Nephron (organoid): ENCODE measurements around the gene TADA2A.
"Not testable (repeated sequence)": the region's sequence is repeated elsewhere in the genome, so short reads cannot be mapped to it uniquely, and the experiment has no call there.

Source experiments
- H3K27ac Mint-ChIP-seq, 3 experiments: 2 replicates each; pipeline ENCODE4 v1.8.0; 2020; ENCODE audit warnings: mixed read lengths in 3 of 3, mild to moderate bottlenecking in 2 of 3, moderate library complexity in 1 of 3
- H3K27me3 Mint-ChIP-seq: 2 replicates; pipeline ENCODE4 v1.8.0; 2021; ENCODE audit warnings: low read depth, mild to moderate bottlenecking, moderate library complexity, mixed read lengths
- H3K36me3 Mint-ChIP-seq: 2 replicates; pipeline ENCODE4 v1.8.0; 2020; ENCODE audit warnings: low read depth, mixed read lengths
- H3K4me1 Mint-ChIP-seq: 2 replicates; pipeline ENCODE4 v1.8.0; 2020; ENCODE audit warnings: mixed read lengths
- H3K4me3 Mint-ChIP-seq, 3 experiments: 2 replicates each; pipeline ENCODE4 v1.8.0; 2020; ENCODE audit warnings: mild to moderate bottlenecking in 3 of 3, mixed read lengths in 3 of 3, moderate library complexity in 2 of 3
- H3K9me3 Mint-ChIP-seq: 2 replicates; pipeline ENCODE4 v1.8.0; 2020; ENCODE audit warnings: mixed read lengths
- CTCF ChIP-seq, 3 experiments: fragments of 200-600 bp; sonication (generic); IDR thresholded peaks; one replicate each; pipeline ENCODE4 v1.5.0; 2021; ENCODE audit warnings: antibody characterized with exemption in 3 of 3; ENCODE audit not compliant: unreplicated experiment in 3 of 3

TADA2A gene

GRCh38 chr17:37405955-37406634 is 591 bp upstream of the TADA2A start:
- H3K36me3 Mint-ChIP-seq = peaks cover 13% of the 10 kb centered on the region
- TF ChIP-seq CTCF (IDR thresholded peaks at IDR 0.05; ENCODE audit: unreplicated experiment in 3 of 3) = no peak

GRCh38 chr17:37408145-37408479 is 1.4 kb downstream of the TADA2A start:
- not testable (repeated sequence) for H3K27me3 Mint-ChIP-seq, H3K9me3 Mint-ChIP-seq
- H3K27ac Mint-ChIP-seq = peak overlapping the region; percentile 48 to 74 (median 72)
- H3K4me3 Mint-ChIP-seq = peak overlapping the region; percentile 79 to 93 (median 88)
- H3K36me3 Mint-ChIP-seq = peaks cover 25% of the 10 kb centered on the region
- peaks cover 22% of the 10 kb centered on the region for H3K4me1 Mint-ChIP-seq

More at GRCh38 chr17:37405955-37406634, 591 bp upstream of the TADA2A start:
- Mint-ChIP-seq H3K9me3 (no peaks in the 10 kb centered on the region), H3K27ac (peak overlapping the region; percentile 96 to 98 (median 97)), H3K4me1 (peaks cover 22% of the 10 kb centered on the region), H3K4me3 (peak overlapping the region; percentile 97 to 99 (median 98)), H3K27me3 (no peaks in the 10 kb centered on the region)

- Mint-ChIP-seq H3K27ac (no peak overlapping the region), H3K36me3 (peaks cover 47% of the 10 kb centered on the region), H3K9me3 (no peaks in the 10 kb centered on the region), H3K4me3 (peak overlapping the region in 2 of 3 experiments; percentile 23 to 27), H3K27me3 (no peaks in the 10 kb centered on the region), H3K4me1 (peaks cover 15% of the 10 kb centered on the region)
- TF ChIP-seq CTCF (IDR thresholded peaks at IDR 0.05; ENCODE audit: unreplicated experiment in 3 of 3) = no peak
Measured at GRCh38 chr17:37410357-37410756, 3.7 kb downstream of the TADA2A start.

- Mint-ChIP-seq H3K27me3 (no peaks in the 10 kb centered on the region), H3K9me3 (no peaks in the 10 kb centered on the region), H3K36me3 (peaks cover 57% of the 10 kb centered on the region), H3K27ac (no peak overlapping the region), H3K4me1 (no peaks in the 10 kb centered on the region), H3K4me3 (no peak overlapping the region)
- TF ChIP-seq CTCF (IDR thresholded peaks at IDR 0.05; ENCODE audit: unreplicated experiment in 3 of 3) = peak; percentile 8 to 25 (median 24)
Measured at GRCh38 chr17:37413875-37414519, 7.3 kb downstream of the TADA2A start.

- H3K27ac Mint-ChIP-seq = no peak overlapping the region
- H3K27me3 Mint-ChIP-seq = no peaks in the 10 kb centered on the region
Measured at GRCh38 chr17:37417852-37418251, 11.2 kb downstream of the TADA2A start.

More at GRCh38 chr17:37417852-37418251, 11.2 kb downstream of the TADA2A start:
- Mint-ChIP-seq H3K4me3 (no peak overlapping the region), H3K36me3 (peaks cover 48% of the 10 kb centered on the region), H3K9me3 (no peaks in the 10 kb centered on the region), H3K4me1 (no peaks in the 10 kb centered on the region)
- no peak for TF ChIP-seq CTCF (IDR thresholded peaks at IDR 0.05; ENCODE audit: unreplicated experiment in 3 of 3)
